HG02798 (cell line): ENCODE results near the gene PCSK6.
"Not testable (repeated sequence)": the region's sequence is repeated elsewhere in the genome, so short reads cannot be mapped to it uniquely, and the experiment has no call there.

Experiments
- ATAC-seq: cut with Tn5 transposase; IDR thresholded peaks from one replicate; pipeline ENCODE4 v1.9.1; 2021; ENCODE audit warnings: mild to moderate bottlenecking; ENCODE audit not compliant: unreplicated experiment, poor library complexity

The PCSK6 gene

GRCh38 chr15:101370330-101371024, 119.0 kb downstream of the PCSK6 start:
- no peak for ATAC-seq

GRCh38 chr15:101369676-101370075, 119.8 kb downstream of the PCSK6 start:
- ATAC-seq, result no peak

- no peak for ATAC-seq
These were observed 120.5 kb downstream of the PCSK6 start for GRCh38 chr15:101368861-101369642.

GRCh38 chr15:101368086-101368780, 121.3 kb downstream of the PCSK6 start:
- ATAC-seq, result no peak

GRCh38 chr15:101366853-101367252, 122.7 kb downstream of the PCSK6 start:
- ATAC-seq, result no peak

- no peak for ATAC-seq
These were observed 126.4 kb downstream of the PCSK6 start for GRCh38 chr15:101362986-101363566.

- ATAC-seq, result no peak
These were observed 127.1 kb downstream of the PCSK6 start for GRCh38 chr15:101362359-101362758.

DNA sequence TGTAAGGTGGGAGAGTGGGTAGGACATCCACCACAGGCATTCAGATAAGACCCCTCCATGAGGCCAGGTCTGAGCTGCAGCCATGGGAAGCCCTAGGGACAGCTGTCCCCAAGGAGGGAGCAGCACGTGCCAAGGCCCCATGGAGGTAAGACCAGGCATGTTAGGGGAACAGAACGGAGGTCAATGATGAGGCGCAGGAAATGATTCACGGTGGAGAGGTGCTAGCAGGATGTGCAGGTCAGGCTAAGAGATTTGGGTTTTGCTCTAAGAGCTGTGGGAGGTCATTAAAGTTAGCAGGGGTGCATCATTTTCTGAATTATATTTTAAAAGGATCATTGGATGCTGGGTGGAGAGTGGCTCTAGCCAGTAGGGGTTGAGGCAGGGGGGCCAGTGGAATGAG, 128.1 kb downstream of the PCSK6 start:
- ATAC-seq, result no peak

- no peak for ATAC-seq
These were observed 130.1 kb downstream of the PCSK6 start for GRCh38 chr15:101359365-101359947.

DNA sequence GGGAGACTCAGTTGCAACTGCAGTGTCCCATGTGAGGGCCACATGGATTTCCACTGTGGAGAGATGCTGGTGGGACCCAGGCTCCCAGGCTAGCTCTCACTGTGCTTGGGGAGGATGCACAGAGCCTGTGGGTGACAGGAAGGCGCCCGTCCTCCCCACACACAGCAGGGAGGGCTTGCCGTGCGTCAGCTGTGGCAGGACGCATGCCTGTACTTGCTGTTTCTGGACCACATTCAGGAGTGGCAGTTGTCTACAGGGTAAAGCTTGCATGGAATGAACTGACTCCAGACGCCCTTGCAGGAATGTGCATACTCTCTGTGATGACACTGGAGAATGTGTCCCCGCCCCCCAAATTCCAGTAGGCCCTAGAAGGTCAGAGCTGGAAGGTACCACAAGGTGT, 130.6 kb downstream of the PCSK6 start:
- ATAC-seq, result no peak

DNA sequence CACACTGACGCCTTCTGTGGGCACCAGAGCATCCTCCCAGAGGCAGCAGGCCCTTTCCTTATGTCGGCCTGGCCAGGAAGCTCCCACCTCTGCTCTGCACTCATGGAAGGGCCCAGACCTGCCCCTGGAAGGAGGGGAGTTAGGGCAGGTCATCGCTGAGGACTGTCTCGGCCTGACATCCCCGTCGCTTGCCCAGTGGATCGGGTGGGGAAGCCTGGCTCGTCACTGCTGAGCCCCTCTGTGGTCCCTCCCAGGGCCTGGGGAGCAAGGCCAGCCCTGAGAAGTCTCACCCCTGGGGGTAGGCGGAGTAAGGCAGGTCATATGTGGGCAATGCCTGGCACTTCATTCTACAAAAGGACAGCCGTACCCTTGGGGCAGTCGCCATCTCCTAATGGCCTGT, 131.6 kb downstream of the PCSK6 start:
- ATAC-seq, result no peak

GRCh38 chr15:101357333-101357732, 132.2 kb downstream of the PCSK6 start:
- no peak for ATAC-seq

DNA sequence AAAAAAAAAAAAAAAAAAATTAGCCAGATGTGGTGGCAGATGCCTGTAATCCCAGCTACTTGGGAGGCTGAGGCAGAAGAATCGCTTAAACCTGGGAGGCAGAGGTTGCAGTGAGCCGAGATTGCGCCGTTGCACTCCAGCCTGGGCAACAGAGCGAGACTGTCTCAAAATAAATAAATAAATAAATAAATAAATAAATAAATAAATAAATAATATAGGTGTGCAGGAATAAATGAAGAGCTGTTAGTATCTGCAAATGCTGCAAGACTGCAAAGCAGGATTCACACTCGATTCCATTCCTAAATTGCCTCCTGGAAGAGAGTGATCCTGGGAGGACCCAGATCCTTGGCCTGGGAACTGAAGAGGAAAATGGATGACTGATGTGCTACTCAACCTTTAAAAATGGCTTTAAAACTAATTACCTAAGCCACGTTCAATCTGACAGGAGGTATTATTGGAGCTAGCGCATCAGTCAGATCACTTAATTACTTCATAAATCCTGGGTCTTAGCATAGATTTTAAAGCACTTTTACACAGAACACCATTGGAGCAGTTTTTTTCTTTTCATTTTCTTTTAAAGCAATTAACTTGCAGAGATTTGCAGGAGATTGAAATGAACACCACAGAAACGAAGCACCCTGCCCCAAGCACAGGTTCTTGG, 132.9 kb downstream of the PCSK6 start:
- not testable (repeated sequence) for ATAC-seq

- ATAC-seq, result no peak
These were observed 133.6 kb downstream of the PCSK6 start for GRCh38 chr15:101355678-101356464.

DNA sequence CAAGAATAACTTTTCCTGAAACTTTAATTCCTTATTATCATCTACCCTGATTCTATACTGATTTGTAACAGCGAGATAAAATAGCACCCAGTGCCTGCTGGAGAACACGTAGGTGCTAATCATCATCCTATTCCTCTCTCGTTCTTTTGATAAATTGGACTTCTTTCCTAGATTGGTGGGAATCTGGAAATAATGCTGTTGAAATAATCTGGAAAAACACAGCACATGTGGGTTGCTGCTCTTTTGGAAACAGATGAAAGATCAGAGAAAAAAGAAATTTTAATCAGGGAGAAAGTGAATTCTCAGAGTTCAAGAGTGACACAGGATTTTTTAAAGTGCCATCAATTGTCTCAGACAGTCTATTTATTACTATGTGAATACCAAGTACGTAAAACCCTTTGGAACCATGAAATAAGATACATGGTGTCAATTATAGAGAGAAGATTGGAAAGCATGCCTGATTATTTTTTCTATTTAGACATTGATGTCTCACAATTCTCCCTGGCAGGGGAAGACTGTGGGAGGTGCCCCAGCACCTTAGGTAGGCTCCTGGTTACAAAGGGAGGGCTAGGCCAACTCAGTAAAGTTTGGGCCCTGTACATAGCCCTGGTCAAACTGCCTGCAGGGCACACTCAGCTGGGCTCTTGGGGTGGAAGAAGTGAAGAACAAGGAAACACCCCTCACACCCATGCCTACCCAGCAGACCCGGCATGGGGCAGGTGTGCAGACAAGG, 134.4 kb downstream of the PCSK6 start:
- no peak for ATAC-seq

DNA sequence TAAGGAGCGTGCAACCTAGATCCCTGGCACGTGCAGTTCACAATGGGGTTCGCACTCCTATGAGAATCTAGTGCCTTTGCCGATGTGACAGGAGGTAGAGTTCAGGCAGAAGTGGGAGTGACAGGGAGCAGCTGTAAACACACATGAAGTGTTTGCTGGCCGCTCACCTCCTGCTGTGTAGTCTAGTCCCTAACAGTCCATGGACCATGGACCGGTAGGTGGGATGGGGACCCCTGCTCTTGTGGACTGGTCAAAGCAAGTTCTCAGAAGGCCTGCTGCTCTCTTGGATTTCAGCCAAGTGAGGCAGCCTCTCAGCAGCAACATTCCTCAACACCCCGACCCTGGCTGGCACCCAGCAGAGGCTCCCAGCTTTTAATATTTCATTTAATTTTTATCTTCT, 136.3 kb downstream of the PCSK6 start:
- ATAC-seq, result no peak

DNA sequence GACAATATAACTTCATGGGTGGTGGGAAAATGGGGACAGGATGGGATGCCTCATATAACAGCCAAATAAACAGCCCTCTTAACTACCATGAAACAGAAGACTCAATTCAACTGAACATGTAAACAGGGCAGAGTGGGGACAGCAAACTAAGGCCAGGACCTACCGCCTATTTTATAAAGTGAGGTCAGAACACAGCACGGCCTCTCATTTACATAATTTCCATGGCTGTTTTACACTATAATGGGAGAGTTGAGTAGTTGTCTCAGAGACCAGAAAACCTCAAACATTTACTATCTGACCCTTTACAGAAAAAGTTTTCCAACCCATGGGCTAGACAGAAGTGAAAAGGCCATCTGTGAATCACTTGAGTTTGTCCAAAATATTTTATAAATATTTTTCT, 137.8 kb downstream of the PCSK6 start:
- no peak for ATAC-seq

- ATAC-seq, result no peak
These were observed 140.2 kb downstream of the PCSK6 start for GRCh38 chr15:101349047-101349951.
